GM12891 (cell line): ENCODE results near the gene ST7.

Source experiments
- POLR2A ChIP-seq: IDR thresholded peaks from 2 replicates; pipeline ENCODE4 v1.6.1; 2011; ENCODE audit warnings: low read depth, low read length, control low read depth
- POLR2AphosphoS5 ChIP-seq: IDR thresholded peaks from 2 replicates; pipeline ENCODE4 v1.6.1; 2011; ENCODE audit warnings: low read depth, low read length, control low read depth
- SPI1 ChIP-seq: IDR thresholded peaks from 2 replicates; pipeline ENCODE4 v1.6.1; 2011; ENCODE audit warnings: low read depth, low read length, control low read depth

- no peak for TF ChIP-seq POLR2A
- no peak for TF ChIP-seq POLR2AphosphoS5
- TF ChIP-seq SPI1 = no peak
Observed at GRCh38 chr7:117192108-117192507, 238.8 kb downstream of the ST7 start.
